ENCODE measurements around the gene PAM. TPM values are rescaled to one million over a fixed set of nuclear protein-coding genes. Genes with fewer than 3 reads are reported as not detected.

The PAM gene
- total and polyA plus RNA-seq, 2 of the 8 experiments (the other 6 are each of a cell fraction or from before 2014, with no cell fraction given): 30.4 to 67.8 TPM

DNA sequence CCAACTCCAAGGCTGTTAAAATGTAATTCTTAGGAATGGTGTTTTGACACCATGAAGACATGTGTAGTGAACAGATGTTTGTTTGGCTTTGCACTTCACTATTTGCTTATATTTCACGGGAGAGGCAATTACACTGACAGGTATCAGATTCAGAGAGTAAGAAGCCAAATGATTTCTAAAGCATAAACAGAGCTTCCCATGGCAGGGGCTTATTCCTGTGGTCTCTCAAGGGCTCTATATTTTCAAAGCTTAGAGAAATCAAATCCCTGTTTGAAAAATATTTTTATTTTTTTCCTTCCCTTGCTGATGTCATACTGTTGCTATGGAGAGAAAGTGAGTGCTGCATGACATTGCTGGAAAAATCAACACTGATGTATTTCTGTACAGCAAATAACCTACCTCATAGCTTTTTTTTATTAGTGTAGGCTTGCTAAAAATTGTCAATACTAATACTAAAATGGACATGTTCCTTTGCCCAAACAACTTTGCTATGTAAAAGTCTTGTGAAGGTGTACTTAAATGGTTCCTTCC, 203.4 kb downstream of the PAM start:
- no peak overlapping the region for H2BK20ac ChIP-seq (ENCODE audit: low read length)
- ChIA-PET POLR2A (ENCODE audit: partially characterized antibody) (no interaction called here), CTCF (ENCODE audit: partially characterized antibody) (interaction anchor here (0.7 to 2.9 kb wide), 3 partner anchors 13 to 276 kb away, joined by 3 to 15 read pairs (median 3); no protein-coding TSS in a partner anchor)
- H3K4me2 ChIP-seq (ENCODE audit: insufficient read depth in 1 of 2, low read depth in 2 of 2, low read length in 2 of 2): no peak overlapping the region
- H2BK120ac ChIP-seq (replicated peaks; ENCODE audit: low read depth, low read length): no peak overlapping the region
- no peaks in the 10 kb centered on the region; a peak in 1 of 8 replicates for H3K36me3 ChIP-seq (ENCODE audit: control insufficient read depth in 2 of 4, insufficient read depth in 4 of 4, low read length in 3 of 4)
- no peak overlapping the region for H2AFZ ChIP-seq (ENCODE audit: low read length)
- no peaks in the 10 kb centered on the region for H3K27me3 ChIP-seq (replicated peaks in 1 of 4; ENCODE audit: control insufficient read depth in 3 of 4, extremely low read depth in 1 of 4, insufficient read depth in 3 of 4, low read length in 3 of 4)
- no peak overlapping the region for H3K56ac ChIP-seq (replicated peaks; ENCODE audit: insufficient read length, low read depth, low read length)
- H3K79me2 ChIP-seq (ENCODE audit: control insufficient read depth in 1 of 2, insufficient read depth in 2 of 2, low read length in 2 of 2): no peaks in the 10 kb centered on the region
- no peak overlapping the region for H4K8ac ChIP-seq (ENCODE audit: extremely low read depth, insufficient read depth, low read length)
- H2BK15ac ChIP-seq (ENCODE audit: low read length): no peak overlapping the region
- no peak overlapping the region for H4K91ac ChIP-seq (replicated peaks; ENCODE audit: insufficient read length, low read length)
- H4K5ac ChIP-seq (ENCODE audit: insufficient read length, low read depth, low read length): no peak overlapping the region
- no peak overlapping the region for H2AK5ac ChIP-seq (ENCODE audit: low read depth, low read length)
- no peak overlapping the region for H3K9ac ChIP-seq (replicated peaks in 1 of 4; ENCODE audit: extremely low read depth in 1 of 4, low read depth in 3 of 4, low read length in 3 of 4)
- no peak overlapping the region for H2BK5ac ChIP-seq (ENCODE audit: low read depth, low read length)
- H4K20me1 ChIP-seq (replicated peaks in 1 of 2; ENCODE audit: control insufficient read depth in 1 of 2, insufficient read depth in 2 of 2, low read length in 2 of 2): no peaks in the 10 kb centered on the region
- DNase-seq (ENCODE audit: low read depth in 1 of 2, low spot score in 2 of 2) (no peak), FAIRE-seq (no peak)
- H3K18ac ChIP-seq (ENCODE audit: extremely low read depth, low read length): no peak overlapping the region
- H3K23ac ChIP-seq (ENCODE audit: insufficient read length): no peak overlapping the region
- H2BK12ac ChIP-seq (ENCODE audit: low read depth, low read length): no peak overlapping the region
- H3K9me3 ChIP-seq (ENCODE audit: insufficient read depth in 2 of 2, low read depth in 1 of 2, low read length in 1 of 2): no peaks in the 10 kb centered on the region
- no peak overlapping the region for H3K14ac ChIP-seq (ENCODE audit: insufficient read length)
- H3K4me3 ChIP-seq (ENCODE audit: extremely low read depth in 1 of 4, insufficient read depth in 2 of 4, low read depth in 3 of 4, low read length in 4 of 4): no peak overlapping the region
- 89% methylated on average over 1 of the region's 1 CpG; no CpG with 5 or more reads in 1 of the 2 experiments for WGBS, 2 experiments (ENCODE audit: extremely low coverage in 1 of 2, insufficient coverage in 1 of 2, insufficient read length in 1 of 2, insufficient replicate concordance in 2 of 2, low coverage in 1 of 2, low lambda C conversion rate in 2 of 2, missing lambda C conversion rate in 1 of 2)
- H3K27ac ChIP-seq (ENCODE audit: low read depth, low read length): no peak overlapping the region
- H3K23me2 ChIP-seq (ENCODE audit: low read depth, low read length): no peaks in the 10 kb centered on the region
- H3K4ac ChIP-seq (replicated peaks; ENCODE audit: insufficient read length, low read depth, low read length): no peak overlapping the region
- no peaks in the 10 kb centered on the region for H3K4me1 ChIP-seq (replicated peaks in 1 of 4; ENCODE audit: control insufficient read depth in 3 of 4, insufficient read depth in 4 of 4, low read length in 3 of 4)
- no peaks in the 10 kb centered on the region for H3K79me1 ChIP-seq (ENCODE audit: low read depth, low read length)
- TF ChIP-seq RFX5 (IDR thresholded peaks at IDR 0.05; ENCODE audit: borderline replicate concordance, low read depth, low read length): no peak
- TF ChIP-seq, protein P1, sequence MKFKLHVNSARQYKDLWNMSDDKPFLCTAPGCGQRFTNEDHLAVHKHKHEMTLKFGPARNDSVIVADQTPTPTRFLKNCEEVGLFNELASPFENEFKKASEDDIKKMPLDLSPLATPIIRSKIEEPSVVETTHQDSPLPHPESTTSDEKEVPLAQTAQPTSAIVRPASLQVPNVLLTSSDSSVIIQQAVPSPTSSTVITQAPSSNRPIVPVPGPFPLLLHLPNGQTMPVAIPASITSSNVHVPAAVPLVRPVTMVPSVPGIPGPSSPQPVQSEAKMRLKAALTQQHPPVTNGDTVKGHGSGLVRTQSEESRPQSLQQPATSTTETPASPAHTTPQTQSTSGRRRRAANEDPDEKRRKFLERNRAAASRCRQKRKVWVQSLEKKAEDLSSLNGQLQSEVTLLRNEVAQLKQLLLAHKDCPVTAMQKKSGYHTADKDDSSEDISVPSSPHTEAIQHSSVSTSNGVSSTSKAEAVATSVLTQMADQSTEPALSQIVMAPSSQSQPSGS (IDR thresholded peaks at IDR 0.05; ENCODE audit: low read length): no peak
- TF ChIP-seq RAD21 (IDR thresholded peaks at IDR 0.05 in 1 of 2, conservative IDR thresholded peaks at IDR 0.05 in 1 of 2; ENCODE audit: low read depth in 2 of 2, low read length in 2 of 2): no peak
- no peak for TF ChIP-seq GABPA (IDR thresholded peaks at IDR 0.05; ENCODE audit: borderline replicate concordance, insufficient read depth, low read length)
- TF ChIP-seq, protein P2, sequence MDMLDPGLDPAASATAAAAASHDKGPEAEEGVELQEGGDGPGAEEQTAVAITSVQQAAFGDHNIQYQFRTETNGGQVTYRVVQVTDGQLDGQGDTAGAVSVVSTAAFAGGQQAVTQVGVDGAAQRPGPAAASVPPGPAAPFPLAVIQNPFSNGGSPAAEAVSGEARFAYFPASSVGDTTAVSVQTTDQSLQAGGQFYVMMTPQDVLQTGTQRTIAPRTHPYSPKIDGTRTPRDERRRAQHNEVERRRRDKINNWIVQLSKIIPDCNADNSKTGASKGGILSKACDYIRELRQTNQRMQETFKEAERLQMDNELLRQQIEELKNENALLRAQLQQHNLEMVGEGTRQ (IDR thresholded peaks at IDR 0.05; ENCODE audit: low read length): no peak
- no peak for TF ChIP-seq HDAC2 (IDR thresholded peaks at IDR 0.05; ENCODE audit: borderline replicate concordance in 1 of 2, low read depth in 2 of 2, low read length in 2 of 2)
- TF ChIP-seq FOSL1 (IDR thresholded peaks at IDR 0.05; ENCODE audit: insufficient read depth, low read depth, low read length): no peak
- no peak for TF ChIP-seq TAF1 (IDR thresholded peaks at IDR 0.05; ENCODE audit: low read depth, low read length)
- TF ChIP-seq TAF7 (optimal IDR thresholded peaks at IDR 0.05; ENCODE audit: borderline replicate concordance, low read depth, low read length): no peak

Data from H1 (cell line).